GM06990 (cell line): ENCODE measurements around the gene PPA2.
A peak's percentile ranks its signal among the peaks of the same experiment; 100 is the strongest.
"Not testable (repeated sequence)": the region's sequence is repeated elsewhere in the genome, so short reads cannot be mapped to it uniquely, and the experiment has no call there.

Source experiments
- DNase-seq: peaks from one replicate; pipeline ENCODE4 v3.0.0-alpha.2; 2011; ENCODE audit not compliant: insufficient read length; ENCODE audit errors: extremely low read depth
- H3K27me3 ChIP-seq: replicated peaks from 2 replicates; pipeline ENCODE4 v1.6.0; 2011; ENCODE audit warnings: low read length; ENCODE audit not compliant: control insufficient read depth, insufficient read depth
- H3K36me3 ChIP-seq: 2 replicates; pipeline ENCODE4 v1.5.1; 2011; ENCODE audit warnings: low read length; ENCODE audit not compliant: control insufficient read depth, insufficient read depth
- H3K4me3 ChIP-seq: replicated peaks from 2 replicates; pipeline ENCODE4 v1.5.1; 2011; ENCODE audit warnings: low read depth, mild to moderate bottlenecking, control low read depth, low read length
- CTCF ChIP-seq: IDR thresholded peaks from 2 replicates; pipeline ENCODE4 v1.5.1; 2011; ENCODE audit warnings: low read length, control low read depth, mild to moderate bottlenecking, inconsistent platforms; ENCODE audit not compliant: insufficient read depth, poor library complexity, severe bottlenecking

PPA2 gene

GRCh38 chr4:105426187-105426897, 47.5 kb downstream of the PPA2 start:
- H3K36me3 ChIP-seq = peaks cover 6% of the 10 kb centered on the region
- DNase-seq = no peak
- TF ChIP-seq CTCF = no peak
- no peak overlapping the region for H3K4me3 ChIP-seq
- no peaks in the 10 kb centered on the region for H3K27me3 ChIP-seq

DNA sequence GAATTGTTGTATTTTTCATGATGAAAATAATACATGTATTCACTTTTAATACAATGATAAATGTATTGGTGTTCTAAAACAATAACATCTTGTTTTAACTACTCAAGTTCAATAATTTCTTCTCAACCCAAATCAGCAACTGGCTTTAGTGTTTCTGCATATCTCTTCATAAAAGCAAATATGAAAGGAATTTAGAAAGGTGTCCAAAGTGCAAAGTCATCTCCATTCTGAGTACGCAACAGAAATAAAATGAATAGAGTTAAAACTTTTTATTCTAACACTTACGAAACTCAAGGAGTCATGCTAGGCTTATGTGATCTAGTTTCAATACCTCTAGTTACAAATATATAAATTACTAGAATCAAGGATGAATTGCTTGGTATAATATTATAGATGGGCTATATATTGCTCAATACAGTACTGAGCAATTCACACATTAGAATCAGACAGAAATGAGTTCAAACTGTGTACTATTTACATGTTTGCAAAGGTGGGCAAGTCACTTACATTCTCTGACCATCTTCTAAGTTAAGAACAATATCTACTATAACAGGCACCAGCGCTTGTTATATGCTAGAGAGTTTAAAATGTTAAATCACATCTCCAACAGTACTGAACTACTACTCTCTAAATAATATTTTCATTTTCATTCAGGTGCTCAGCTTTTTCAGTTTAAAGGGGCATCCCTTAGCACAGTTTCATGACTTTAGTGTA, 51.5 kb downstream of the PPA2 start:
- no peak for TF ChIP-seq CTCF
- Histone ChIP-seq H3K27me3 (no peaks in the 10 kb centered on the region), H3K4me3 (no peak overlapping the region), H3K36me3 (peaks cover 6% of the 10 kb centered on the region)
- no peak for DNase-seq

GRCh38 chr4:105417624-105418023, 56.2 kb downstream of the PPA2 start:
- no peak for TF ChIP-seq CTCF
- peaks cover 7% of the 10 kb centered on the region for H3K36me3 ChIP-seq
- no peak overlapping the region for H3K4me3 ChIP-seq
- H3K27me3 ChIP-seq = no peaks in the 10 kb centered on the region
- DNase-seq = no peak

- Histone ChIP-seq H3K36me3 (peaks cover 7% of the 10 kb centered on the region), H3K27me3 (no peaks in the 10 kb centered on the region), H3K4me3 (no peak overlapping the region)
- TF ChIP-seq CTCF = no peak
- no peak for DNase-seq
Observed at GRCh38 chr4:105415281-105415744, 58.5 kb downstream of the PPA2 start.

DNA sequence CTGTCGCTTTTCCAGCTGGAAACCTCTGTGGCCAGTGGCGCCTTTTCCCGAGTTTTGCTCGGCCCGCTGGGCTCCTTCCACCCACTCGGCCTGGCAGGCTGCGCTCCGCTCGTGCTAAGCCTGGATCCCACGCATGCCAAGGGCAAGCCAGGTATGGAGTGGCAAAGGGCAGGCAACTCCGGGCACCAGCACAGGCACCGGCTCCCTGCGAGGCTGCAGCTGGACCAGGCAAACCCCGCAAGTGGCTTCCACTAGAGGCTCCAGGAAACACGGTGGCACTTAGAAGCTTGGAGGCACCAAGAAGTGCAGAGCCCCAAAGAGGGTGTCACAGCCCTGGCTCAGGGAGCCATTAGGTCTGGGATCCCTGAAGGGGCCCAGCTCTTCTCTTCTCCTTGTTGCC, 59.5 kb downstream of the PPA2 start:
- Histone ChIP-seq H3K27me3 (no peaks in the 10 kb centered on the region), H3K36me3 (peaks cover 7% of the 10 kb centered on the region), H3K4me3 (no peak overlapping the region)
- DNase-seq = peak; percentile 6
- TF ChIP-seq CTCF = no peak

DNA sequence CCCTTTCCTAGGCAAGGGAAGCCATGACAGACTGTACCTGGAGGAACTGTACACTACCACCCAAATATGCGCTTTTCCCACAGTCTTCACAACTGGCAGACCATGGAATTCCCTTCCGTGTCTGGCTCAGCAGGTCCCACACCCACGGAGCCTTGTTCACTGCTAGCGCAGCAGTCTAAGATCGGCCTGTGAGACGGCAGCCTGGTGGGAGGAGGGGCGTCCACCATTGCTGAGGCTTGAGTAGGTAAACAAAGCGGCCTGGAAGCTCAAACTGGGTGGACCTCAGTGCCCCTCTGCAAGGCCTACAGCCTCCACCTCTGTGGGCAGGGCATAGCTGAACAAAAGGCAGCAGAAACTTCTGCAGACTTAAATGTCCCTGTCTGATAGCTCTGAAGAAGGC, 64.7 kb downstream of the PPA2 start:
- H3K27me3 ChIP-seq, H3K36me3 ChIP-seq, DNase-seq, H3K4me3 ChIP-seq: not testable (repeated sequence)
